ENCODE data around the gene MRPL27.

Gene MRPL27

DNA sequence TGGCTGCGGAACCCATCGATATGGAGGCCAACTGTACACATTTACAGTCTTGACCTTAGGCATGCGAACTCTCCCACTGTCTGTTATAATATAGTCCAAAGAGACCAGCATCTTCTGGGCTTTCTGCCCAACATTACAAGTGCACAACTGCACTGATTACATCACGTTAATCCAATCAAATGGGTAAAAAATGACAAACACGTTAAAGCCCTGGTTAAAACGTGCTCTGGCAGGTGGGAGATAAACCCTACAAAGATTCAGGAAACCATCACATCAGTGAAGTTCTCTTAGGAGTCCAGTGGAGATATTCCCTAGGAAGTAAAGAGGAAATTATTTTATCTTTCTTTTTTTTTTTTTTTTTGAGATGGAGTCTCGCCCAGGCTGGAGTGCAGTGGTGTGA is 50.7 kb downstream of the MRPL27 start:
- no peak overlapping the region for H3K4me3 ChIP-seq (ENCODE audit: low read depth in 1 of 2, low read length in 2 of 2)

DNA sequence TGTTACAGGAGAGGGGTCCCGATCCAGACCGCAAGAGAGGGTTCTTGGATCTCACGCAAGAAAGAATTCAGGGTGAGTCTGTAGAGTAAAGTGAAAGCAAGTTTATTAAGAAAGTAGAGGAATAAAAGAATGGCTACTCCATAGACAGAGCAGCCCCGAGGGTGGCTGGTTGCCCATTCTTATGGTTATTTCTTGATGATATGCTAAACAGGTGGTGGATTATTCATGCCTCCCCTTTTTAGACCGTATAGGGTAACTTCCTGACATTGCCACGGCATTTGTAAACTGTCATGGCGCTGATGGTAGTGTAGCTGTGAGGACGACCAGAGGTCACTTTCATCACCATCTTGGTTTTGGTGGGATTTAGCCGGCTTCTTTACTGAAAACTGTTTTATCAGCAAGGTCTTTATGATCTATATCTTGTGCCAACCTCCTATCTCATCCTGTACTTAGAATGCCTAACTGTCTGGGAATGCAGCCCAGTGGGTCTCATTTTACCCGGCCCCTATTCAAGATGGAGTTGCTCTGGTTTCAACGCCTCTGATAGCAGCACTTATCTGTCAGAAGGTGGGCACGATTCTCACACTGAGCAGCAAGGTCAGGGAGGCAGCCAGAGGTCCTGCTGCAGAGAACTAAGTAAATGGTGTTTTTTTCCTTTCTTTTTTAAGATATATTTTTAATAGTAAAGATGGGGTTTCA is 53.5 kb downstream of the MRPL27 start:
- Histone ChIP-seq H3K36me3 (ENCODE audit: control insufficient read depth in 1 of 2, insufficient read depth in 2 of 2, low read length in 2 of 2) (no peaks in the 10 kb centered on the region), H3K27me3 (ENCODE audit: low read depth, low read length) (no peaks in the 10 kb centered on the region), H3K4me1 (ENCODE audit: control insufficient read depth in 1 of 2, insufficient read depth in 2 of 2, low read length in 2 of 2) (peaks cover 0 to 8% of the 10 kb centered on the region in 2 donors), H3K27ac (ENCODE audit: low read length) (no peak overlapping the region), H3K9me3 (ENCODE audit: control insufficient read depth in 1 of 2, low read length in 2 of 2) (no peaks in the 10 kb centered on the region), H3K4me3 (ENCODE audit: low read depth in 1 of 2, low read length in 2 of 2) (no peak overlapping the region)

More for the DNA sequence above, 50.7 kb downstream of the MRPL27 start:
- no peaks in the 10 kb centered on the region for H3K9me3 ChIP-seq (ENCODE audit: control insufficient read depth in 1 of 2, low read length in 2 of 2)
- H3K4me1 ChIP-seq (ENCODE audit: control insufficient read depth in 1 of 2, insufficient read depth in 2 of 2, low read length in 2 of 2), result peaks cover 0 to 8% of the 10 kb centered on the region in 2 donors
- no peak overlapping the region for H3K27ac ChIP-seq (ENCODE audit: low read length)
- H3K27me3 ChIP-seq (ENCODE audit: low read depth, low read length), result no peaks in the 10 kb centered on the region
- H3K36me3 ChIP-seq (ENCODE audit: control insufficient read depth in 1 of 2, insufficient read depth in 2 of 2, low read length in 2 of 2), result no peaks in the 10 kb centered on the region

DNA sequence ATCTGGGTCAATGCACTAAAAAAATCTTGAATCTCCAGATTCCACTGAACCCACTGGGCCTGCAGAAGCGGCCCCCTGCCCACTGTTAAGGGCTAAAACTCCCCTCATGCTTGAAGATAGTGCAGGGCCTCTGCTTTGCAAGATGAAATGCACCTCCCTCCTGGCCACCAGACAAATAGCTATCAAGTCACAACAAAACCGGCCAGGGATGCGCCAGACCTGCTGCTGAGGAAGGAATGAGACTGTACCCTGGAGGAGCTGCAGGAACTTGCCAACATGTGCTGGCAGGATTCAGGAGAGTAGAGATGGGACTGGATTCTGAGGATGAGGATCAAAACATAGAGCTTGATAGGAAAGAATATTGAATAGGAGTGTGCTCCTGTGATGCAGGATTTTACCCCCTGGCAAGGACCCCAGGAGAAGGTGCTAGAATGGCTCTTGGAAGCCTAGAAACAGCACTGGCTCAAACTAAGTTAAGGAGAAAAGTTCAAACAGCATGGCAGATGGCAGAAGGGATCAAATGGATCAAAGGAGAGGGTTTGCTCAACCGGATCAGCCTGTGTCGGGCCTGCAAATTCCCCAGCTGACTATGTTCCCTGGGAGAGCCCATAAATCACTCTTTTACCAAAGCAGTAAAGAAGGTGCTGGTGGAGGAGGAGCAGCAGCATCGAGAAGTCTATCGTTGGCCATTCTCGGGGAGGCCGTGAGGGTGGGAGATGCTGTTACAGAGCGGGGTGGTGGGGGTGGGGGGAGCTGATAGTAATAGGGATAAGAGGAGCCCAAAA is 54.3 kb downstream of the MRPL27 start:
- Histone ChIP-seq H3K36me3 (ENCODE audit: control insufficient read depth in 1 of 2, insufficient read depth in 2 of 2, low read length in 2 of 2) (no peaks in the 10 kb centered on the region), H3K4me1 (ENCODE audit: control insufficient read depth in 1 of 2, insufficient read depth in 2 of 2, low read length in 2 of 2) (peaks cover 0 to 8% of the 10 kb centered on the region in 2 donors), H3K4me3 (ENCODE audit: low read depth in 1 of 2, low read length in 2 of 2) (no peak overlapping the region), H3K27me3 (ENCODE audit: low read depth, low read length) (no peaks in the 10 kb centered on the region), H3K9me3 (ENCODE audit: control insufficient read depth in 1 of 2, low read length in 2 of 2) (no peaks in the 10 kb centered on the region), H3K27ac (ENCODE audit: low read length) (no peak overlapping the region)
